NCI-H510A (cell line): ENCODE results near the gene DGKI.

Experiments used
- DNase-seq: peaks from one replicate; lab custom pipeline; 2025; lab: John Stamatoyannopoulos, UW

The DGKI gene

DNA sequence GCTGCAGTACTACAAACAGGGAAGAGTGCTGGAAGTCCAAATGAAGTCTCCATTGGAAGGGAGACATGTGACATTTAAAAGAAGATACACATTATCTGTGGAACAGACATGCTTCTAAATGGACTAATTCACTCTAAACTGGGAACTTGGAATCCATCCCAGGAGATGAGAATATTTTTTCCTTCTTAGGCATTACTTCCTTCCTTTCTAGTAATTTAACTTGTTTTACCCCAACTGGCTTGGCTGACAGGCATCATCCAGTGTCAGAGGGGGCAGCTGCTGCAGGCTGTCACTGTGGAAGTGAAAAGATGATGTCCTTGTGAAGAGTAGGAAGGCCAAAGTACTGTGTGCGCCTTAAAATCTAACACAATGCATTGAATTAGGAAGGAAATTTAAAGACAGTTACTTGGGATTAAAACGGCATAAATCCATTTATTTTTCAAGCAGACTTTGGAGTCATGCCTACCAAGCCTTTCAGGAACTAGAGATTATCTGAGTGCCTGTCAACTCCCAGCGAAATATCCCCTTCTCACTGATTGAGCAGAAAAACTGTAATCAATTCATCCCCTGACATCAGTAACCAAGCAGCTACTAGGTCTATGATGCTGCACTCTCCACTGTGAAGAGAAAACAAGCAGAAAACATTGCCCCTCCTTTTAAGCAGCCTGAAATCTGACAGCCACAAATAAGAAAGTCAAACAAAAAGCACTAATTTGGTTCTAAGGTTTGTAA lies 161.2 kb downstream of the DGKI start:
- DNase-seq: no peak

DNA sequence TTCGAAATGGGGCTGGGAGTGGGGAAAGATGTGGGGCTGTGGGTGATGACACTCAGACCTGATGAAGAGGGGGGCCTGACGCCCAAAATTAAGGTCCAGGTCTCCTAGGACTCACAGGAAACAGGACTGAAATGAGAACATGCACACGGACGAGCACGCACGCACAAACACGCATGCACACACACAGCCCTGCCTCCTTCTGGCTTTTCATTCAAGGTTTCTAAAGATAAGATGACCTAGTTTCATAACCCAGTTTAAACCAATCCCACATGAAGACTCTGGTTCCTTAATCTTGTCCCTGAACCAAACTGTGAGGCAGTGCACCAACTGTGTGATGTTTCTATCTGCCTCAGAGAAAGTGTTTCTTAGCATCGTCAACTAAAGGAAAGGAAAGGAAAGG lies 162.0 kb downstream of the DGKI start:
- no peak for DNase-seq

GRCh38 chr7:137684316-137684715 lies 162.5 kb downstream of the DGKI start:
- no peak for DNase-seq

- no peak for DNase-seq
Measured at GRCh38 chr7:137682596-137682995, 164.2 kb downstream of the DGKI start.

DNA sequence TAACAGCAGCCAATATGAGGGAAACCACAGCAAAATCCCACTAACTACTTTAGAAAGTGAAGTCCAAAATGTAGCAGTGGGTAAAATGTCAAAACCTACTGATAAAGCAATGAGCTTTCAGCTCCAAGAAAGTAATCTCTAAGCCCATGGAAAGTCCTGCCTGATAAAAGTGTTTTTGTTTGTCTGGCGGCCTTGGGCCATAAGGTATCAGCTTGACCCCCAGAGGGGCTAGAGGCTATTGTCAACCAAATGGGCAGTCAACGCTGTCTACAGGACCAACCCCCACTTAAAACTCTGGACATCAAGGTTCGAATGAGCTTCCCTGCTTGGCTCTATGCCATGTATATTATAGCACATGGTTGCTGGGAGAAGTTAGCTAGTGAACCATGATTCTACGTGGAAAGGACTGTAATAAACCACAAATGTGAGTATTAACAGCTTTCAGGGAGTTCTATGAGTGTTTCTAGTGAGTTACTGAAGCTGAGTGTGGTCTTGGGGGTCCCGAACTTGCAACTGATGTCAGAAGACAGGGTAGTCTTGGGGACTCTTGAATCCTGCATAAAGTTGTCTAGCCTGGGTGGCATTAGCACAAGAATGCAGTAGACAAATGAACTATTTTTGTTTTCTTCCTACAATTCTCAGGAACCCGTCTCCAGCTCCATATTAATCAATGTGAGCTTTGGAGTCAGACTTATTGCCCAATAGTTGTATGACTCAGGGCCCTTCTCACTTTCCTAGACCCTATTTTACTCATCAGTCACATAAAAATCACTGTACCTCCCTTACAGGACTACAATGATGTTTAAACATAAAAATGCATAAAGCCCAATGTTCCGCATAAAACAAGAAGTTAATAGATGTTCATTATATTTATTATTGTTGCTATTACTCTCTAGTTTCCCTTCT lies 164.9 kb downstream of the DGKI start:
- no peak for DNase-seq

DNA sequence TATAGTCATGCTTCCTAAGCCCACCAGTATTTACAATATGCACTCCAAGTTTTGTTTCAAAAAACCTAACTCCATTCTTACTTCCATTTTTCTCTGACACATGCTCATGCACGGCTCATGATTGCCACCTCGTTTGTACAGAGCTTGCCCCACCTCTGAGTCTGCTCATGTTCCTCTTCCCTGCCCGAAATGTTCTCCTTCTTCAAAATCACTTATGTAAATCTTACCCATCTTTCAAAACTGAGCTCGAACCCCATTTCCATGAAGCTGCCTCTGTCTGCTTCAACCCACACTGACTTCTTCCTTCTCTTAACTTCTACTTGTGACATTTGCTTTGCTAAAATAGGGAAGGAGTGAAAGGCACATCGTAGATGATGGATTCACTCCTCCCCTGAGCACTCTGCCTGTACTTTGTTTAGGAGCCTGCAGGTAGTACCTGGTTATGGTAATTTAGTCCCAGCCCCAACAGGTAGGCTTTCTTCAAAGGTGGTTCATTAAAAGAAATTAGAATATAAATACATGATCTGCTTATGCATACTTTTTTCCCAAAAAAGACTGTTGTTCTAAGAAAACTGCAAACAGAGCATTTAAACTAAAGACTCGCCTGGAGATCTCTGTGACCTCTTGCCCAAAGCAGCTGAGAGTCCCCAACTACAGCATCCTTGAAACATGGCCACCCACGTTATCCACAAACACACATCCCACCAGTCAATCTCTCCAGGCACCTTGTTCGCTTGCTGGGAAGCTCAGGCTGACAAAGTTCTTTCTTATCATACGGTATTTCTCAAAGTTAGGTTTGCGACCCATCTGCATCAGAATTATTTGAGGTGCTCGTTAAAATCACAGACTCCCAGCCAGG lies 172.0 kb downstream of the DGKI start:
- no peak for DNase-seq

DNA sequence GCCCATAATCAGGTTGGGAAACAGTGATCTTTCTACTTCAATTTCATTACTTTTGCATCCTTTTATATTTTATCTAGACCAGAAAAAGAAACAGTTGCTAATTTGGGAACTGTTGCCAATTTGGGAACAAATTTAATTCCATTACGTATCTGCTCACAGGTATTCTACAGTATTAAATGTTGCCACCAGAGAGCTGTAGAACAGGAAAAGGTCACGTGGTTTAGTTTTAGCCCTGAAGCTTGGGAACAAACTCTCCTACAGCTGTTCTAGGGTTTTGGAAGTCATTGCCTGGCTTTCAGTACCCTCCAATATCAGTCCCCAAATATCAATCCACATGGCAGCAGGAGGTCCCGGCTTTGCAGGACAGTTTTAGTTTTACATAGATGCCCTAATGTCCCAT lies 172.7 kb downstream of the DGKI start:
- DNase-seq: no peak

GRCh38 chr7:137671920-137672319 lies 174.9 kb downstream of the DGKI start:
- no peak for DNase-seq

DNA sequence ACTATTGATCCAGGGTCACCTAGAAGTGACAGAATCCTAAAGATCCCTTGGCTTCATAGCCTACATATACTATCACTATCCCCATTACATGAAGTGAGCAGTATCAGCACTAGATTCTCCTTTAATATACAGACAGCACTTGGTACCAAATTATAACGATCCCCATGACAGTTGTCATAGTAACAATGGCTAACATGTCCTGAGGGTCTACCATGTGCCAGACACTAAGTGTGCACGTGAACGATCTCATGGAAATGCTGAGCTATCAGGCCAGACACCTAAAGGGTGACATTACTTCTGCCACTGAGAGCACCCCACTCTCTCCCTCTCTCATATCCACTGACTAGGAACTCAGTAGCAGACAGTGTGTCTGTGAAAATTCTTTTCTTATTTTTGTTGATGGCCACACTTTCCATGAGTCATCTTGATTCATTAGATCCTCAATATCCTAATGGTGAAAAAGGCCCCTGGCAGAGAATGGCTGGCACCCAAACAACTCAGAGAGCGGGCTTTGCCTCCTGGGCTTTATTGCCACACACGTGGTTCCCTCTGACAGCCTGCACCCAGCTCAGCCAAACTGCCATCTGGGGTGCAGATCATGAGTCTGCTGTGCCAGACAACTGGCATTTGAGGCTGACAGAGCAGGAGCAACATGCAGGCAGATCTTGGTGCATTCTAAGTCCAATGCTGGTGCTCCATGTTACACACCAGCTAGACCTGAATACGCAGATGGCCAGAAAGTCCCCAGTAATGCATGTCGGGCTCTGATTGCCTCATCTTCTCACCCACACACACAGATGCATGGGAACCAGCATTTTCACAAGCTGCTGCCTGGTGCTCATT lies 176.3 kb downstream of the DGKI start:
- no peak for DNase-seq

DNA sequence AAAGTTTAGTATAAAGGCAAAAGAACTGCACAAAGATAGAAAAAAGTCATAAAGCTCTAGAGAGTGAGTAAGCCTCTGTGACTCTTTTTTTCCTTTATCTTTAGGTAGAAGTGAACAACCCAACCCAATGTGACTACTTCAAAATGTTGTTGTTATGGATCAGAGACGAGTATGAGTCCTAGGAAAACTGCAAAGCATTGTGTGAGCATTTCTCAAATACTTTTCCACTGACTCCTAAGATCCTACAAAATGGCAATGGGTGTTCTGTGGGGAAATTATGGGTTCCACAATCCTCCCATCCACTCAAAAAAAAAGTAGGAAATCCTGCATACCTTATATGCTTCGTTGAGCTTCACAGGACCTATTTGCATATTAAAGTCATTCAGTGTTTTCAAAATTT lies 177.1 kb downstream of the DGKI start:
- DNase-seq: no peak

DNA sequence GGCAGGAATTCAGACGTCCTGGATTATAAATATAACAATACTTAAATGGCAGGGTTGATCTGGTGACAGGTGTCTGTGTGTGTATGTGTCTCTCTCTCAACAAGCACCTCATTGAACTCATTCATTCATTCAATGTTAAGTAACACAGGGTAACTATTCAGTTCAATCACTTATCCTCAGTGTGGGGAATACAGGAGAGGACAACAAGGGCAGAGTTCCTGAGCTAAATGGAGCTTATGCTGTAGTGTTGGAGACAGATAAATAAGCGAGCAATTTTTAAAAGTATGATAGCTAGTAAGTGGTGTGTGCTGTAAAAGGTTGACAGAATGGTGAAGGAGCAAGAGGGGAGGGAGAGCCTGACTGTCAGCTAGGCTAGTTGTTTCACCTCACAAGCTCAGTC lies 178.4 kb downstream of the DGKI start:
- DNase-seq: no peak

GRCh38 chr7:137667633-137668387 lies 179.0 kb downstream of the DGKI start:
- no peak for DNase-seq

DNA sequence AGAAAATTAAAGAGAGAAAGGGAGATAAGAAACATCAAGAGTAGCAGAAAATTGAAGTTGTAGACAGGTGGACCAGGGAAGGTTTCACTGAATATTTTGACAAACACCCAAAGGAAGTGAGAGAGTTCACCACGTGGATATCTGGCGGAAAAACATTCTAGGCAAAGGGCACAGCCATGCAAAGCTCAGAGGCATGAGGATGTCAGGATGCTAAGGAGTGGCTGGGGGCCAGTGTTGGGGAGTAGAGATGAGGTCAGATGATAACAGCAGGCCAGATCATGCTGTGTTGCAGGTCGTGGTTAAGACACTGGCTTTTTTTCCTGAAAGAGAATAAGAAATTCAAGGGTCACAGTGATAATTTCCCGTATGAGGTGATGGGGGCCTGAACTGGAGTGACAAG lies 181.9 kb downstream of the DGKI start:
- DNase-seq: no peak

GRCh38 chr7:137661634-137662033 lies 185.1 kb downstream of the DGKI start:
- no peak for DNase-seq

GRCh38 chr7:137658190-137658900 lies 188.4 kb downstream of the DGKI start:
- no peak for DNase-seq

- no peak for DNase-seq
Measured at GRCh38 chr7:137657476-137658189, 189.1 kb downstream of the DGKI start.

- DNase-seq: no peak
Measured at GRCh38 chr7:137656850-137657232, 189.9 kb downstream of the DGKI start.

- DNase-seq: no peak
Measured at GRCh38 chr7:137656227-137656849, 190.4 kb downstream of the DGKI start.

- no peak for DNase-seq
Measured at GRCh38 chr7:137655804-137656203, 191.0 kb downstream of the DGKI start.
